Memory B cell (primary cell): Measurements from ENCODE around the gene ZBTB48.

Source experiments
- ATAC-seq: fragments of 150-1000 bp; cut with Tn5 transposase; 2 replicates; pipeline ENCODE4 v1.10.0; 2021; ENCODE audit warnings: low read depth, mild to moderate bottlenecking, moderate library complexity
- DNase-seq, 2 donors: peaks; one replicate each; pipeline ENCODE4 v3.0.0; 2022; ENCODE audit warnings: low spot score in 2 of 2
- H3K27ac Mint-ChIP-seq: one replicate; pipeline ENCODE4 v1.8.0; 2022; ENCODE audit warnings: mild to moderate bottlenecking, moderate library complexity, mixed read lengths
- H3K27me3 Mint-ChIP-seq: one replicate; pipeline ENCODE4 v1.8.0; 2022; ENCODE audit warnings: mixed read lengths
- H3K36me3 Mint-ChIP-seq: one replicate; pipeline ENCODE4 v1.8.0; 2022; ENCODE audit warnings: mild to moderate bottlenecking, mixed read lengths
- H3K4me1 Mint-ChIP-seq: one replicate; pipeline ENCODE4 v1.8.0; 2022; ENCODE audit warnings: mixed read lengths
- H3K4me3 Mint-ChIP-seq: one replicate; pipeline ENCODE4 v1.8.0; 2022; ENCODE audit warnings: mild to moderate bottlenecking, moderate library complexity, mixed read lengths
- H3K9me3 Mint-ChIP-seq: one replicate; pipeline ENCODE4 v1.8.0; 2022; ENCODE audit warnings: mixed read lengths

The ZBTB48 gene

DNA sequence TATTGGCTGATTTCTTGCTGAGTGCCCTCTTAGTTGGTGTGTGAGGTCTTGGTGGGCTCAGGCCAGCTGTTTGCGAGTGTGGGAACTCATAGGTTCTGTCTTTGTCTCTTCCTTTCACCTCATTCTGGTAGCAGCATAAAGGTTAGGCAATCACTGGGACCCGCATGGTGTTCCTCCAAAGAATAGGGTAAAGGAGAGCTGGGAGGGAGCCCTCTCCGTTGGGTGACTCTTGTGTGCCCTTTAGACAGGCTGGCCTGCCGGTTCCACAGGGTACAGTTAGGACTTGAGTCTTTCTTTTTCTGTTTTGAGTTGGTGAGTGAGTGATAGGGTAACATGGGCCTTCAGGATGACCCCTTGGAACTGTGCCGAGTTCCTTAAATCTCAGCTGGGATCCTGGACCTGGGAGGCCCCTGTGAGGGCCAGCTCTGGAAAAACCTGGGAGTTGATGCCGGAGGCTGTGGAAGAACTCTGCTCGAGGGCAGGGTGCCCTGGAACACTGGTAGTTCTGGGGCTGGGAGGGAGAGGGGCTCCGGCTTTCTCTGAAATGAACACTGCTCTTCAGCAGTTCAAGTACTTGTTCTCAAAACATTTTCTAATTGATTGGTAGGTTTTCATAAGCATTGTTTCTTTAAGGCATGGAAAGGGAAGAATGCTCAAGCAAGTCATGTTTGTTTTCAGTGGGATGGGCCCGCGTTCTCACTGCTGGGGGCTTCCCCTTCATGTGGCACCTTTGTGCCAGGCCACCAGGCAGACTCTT, 42.8 kb downstream of the ZBTB48 start:
- Mint-ChIP-seq H3K4me3 (no peak overlapping the region), H3K9me3 (no peaks in the 10 kb centered on the region), H3K27ac (no peak overlapping the region), H3K4me1 (peaks cover 18% of the 10 kb centered on the region), H3K36me3 (peaks cover 6% of the 10 kb centered on the region), H3K27me3 (no peaks in the 10 kb centered on the region)
- DNase-seq: no peak
- ATAC-seq: no peak

DNA sequence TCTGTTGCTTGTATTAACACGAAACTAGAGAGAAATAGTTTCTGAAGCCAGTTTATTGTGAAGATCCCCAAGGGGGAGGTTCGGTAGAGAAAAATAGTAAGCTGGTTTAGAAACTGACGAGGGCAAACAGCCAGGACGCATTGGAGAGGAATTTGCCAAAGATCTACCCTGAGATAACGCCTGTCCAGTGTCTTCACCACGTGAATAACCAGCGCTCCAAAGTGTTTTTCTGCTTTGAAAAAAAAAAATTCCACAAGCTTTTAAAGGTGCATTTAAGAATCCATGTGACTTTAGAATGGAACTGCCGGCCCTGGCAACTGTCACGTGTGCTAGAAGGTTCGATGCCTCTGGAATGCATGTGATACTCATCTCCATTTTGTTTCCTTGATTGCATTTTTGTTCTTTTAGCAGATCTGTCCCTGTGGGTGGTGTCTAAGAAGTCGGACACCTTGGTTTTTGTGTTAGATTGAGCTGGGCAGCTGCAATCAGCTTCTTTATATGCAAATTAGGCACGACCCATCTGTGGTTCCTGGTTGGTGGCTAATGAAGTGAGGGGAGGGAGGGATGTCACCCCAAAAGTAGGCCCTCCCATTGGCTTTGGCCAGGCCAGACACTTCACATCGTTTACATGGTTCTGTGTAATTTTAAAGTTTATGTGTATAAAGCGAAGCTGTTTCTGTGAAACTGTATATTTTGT, 43.6 kb downstream of the ZBTB48 start:
- Mint-ChIP-seq H3K4me3 (no peak overlapping the region), H3K36me3 (peaks cover 7% of the 10 kb centered on the region), H3K9me3 (no peaks in the 10 kb centered on the region), H3K4me1 (peaks cover 22% of the 10 kb centered on the region), H3K27me3 (no peaks in the 10 kb centered on the region), H3K27ac (no peak overlapping the region)
- no peak for DNase-seq
- ATAC-seq: no peak

DNA sequence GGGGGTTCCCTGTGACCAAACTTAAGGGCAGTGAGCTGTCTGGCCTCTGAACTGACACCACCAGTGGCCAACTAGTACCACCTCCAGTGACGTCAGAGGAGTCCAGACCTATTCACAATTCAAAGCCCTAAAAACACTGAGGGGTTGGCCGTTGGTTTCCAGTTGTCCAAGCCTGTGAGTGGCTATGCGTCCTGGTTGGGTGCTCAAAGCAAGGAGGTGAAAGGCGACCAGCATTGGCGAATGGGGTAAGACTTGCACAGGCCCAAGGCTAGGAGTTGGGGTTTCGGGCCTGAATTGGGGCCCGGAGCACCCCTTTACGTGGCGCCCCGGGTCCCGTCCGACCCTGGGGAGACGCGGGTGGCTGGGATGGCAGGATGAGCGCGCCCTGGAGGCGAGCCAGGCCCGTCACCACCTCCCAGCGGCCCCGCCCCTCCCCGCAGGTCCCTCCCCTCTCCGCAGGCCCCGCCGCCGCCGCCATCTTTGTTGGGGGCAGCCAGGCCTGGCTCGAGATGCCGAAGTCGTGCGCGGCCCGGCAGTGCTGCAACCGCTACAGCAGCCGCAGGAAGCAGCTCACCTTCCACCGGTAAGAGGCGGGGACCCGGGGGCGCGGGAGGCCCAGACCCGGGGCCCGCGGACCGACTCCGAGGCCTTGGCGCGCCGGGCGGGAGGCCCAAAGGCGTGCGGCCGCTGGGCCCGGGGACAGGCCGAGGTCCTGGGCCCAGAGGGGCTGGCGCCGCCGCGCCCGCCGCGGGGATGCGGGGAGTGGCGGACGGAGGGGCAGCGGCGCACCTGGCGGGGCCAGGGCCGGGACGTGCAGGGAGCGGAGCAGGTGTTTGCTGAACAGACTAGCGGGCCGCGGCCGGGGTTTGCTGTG, 45.2 kb downstream of the ZBTB48 start, which contains the start of gene THAP3:
Gene THAP3, plus strand, starts transcription at position 159 of the 874 bp plus-strand sequence. Its CDS starts 351 bp downstream, at position 510.
- H3K27ac Mint-ChIP-seq: peak within 1 kb of the TSS; percentile 90
- H3K4me3 Mint-ChIP-seq: peak within 1 kb of the TSS; percentile 93
- DNase-seq (peak; percentile 84 to 90), ATAC-seq (peak; percentile 92)
- peaks cover 11% of the 10 kb centered on the region for H3K36me3 Mint-ChIP-seq
- peaks cover 25% of the 10 kb centered on the region for H3K4me1 Mint-ChIP-seq
- no peaks in the 10 kb centered on the region for H3K9me3 Mint-ChIP-seq
- H3K27me3 Mint-ChIP-seq: no peaks in the 10 kb centered on the region

DNA sequence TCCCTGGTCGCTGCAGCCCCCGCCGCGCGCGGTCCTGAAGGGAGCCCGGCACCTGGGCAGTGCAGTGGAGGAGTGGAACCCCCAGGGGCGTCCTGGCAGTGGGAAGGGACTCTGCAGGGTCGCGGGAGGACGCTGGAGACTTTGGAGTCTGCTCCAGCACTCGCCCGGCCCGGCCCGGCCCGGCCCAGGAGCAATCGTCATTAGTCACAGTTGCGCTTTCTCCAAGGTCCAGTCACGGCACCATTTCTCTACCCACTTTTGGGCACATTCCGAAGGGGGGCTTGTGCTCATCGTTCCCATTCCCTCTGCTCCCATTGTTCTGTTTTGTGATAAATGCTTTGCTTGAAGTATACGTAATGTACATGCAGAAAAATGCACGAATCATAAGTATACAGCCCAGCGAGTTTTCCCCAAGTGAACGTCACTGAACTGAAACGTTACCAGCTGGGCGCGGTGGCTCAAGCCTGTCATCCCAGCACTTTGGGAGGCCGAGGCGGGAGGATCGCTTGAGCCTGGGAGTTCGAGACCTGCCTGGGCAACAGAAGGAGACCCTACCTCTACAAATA, 45.9 kb downstream of the ZBTB48 start:
- Mint-ChIP-seq H3K27ac (peak overlapping the region; percentile 90), H3K4me3 (peak overlapping the region; percentile 93), H3K27me3 (no peaks in the 10 kb centered on the region), H3K4me1 (peaks cover 25% of the 10 kb centered on the region), H3K9me3 (no peaks in the 10 kb centered on the region), H3K36me3 (peaks cover 7% of the 10 kb centered on the region)
- DNase-seq: no peak
- ATAC-seq: peak; percentile 22

DNA sequence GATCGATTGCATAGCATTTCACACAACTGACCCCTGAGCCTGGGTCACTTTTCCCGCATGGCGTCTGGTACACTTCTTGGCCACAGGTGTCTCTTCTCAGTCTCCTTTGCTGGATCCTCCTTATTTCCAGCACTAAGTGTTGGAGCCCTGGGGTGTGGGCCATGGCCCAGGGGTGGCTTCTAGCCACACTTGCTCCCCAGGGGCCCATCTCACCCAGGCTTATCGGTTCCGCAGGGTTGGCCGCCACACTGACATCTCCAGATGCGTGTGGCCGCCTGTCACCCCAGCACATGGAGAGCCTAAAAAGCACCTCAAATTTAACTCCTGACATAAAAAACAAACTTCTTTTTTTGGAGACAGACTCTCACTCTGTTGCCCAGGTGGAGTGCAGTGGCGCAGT, 47.2 kb downstream of the ZBTB48 start:
- Mint-ChIP-seq H3K4me1 (peaks cover 25% of the 10 kb centered on the region), H3K27ac (peak overlapping the region; percentile 68), H3K36me3 (peaks cover 8% of the 10 kb centered on the region), H3K4me3 (peak overlapping the region; percentile 59), H3K9me3 (no peaks in the 10 kb centered on the region), H3K27me3 (no peaks in the 10 kb centered on the region)
- DNase-seq (no peak), ATAC-seq (peak; percentile 30)

DNA sequence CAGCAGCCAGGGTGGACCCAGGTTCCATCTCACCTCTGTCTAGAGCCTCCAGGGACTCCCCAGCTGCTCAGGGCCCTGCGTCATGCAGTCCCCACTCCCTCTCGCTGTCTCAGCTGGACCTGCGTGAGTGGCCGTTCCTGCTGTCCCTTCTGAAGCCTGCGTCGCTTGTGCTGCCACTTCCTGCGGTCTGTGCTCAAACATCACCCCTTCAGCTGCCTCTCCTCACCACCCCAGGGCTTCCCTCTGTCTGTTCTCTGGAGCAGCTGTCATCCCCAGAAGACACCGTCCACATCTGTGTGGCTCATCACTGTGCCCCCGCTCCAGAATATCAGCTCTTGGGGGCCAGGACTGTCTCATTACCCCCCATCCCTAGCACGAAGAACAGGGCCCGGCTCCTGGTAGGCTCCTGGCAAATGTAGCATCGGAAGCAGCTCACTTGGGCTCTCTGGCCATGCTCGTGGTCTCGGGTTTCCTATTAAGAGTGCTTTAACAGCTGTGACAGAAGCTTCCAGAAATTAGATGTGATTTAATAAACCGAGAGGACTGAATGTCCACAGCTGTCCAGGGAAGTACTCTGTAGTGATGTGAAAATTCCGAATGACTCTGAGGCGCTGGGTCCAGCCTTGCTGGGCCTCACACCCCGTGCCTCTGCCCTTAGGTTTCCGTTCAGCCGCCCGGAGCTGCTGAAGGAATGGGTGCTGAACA, 48.2 kb downstream of the ZBTB48 start:
- Mint-ChIP-seq H3K27me3 (no peaks in the 10 kb centered on the region), H3K4me1 (peaks cover 25% of the 10 kb centered on the region), H3K27ac (no peak overlapping the region), H3K36me3 (peaks cover 10% of the 10 kb centered on the region), H3K4me3 (peak overlapping the region; percentile 32), H3K9me3 (no peaks in the 10 kb centered on the region)
- DNase-seq (no peak), ATAC-seq (no peak)

DNA sequence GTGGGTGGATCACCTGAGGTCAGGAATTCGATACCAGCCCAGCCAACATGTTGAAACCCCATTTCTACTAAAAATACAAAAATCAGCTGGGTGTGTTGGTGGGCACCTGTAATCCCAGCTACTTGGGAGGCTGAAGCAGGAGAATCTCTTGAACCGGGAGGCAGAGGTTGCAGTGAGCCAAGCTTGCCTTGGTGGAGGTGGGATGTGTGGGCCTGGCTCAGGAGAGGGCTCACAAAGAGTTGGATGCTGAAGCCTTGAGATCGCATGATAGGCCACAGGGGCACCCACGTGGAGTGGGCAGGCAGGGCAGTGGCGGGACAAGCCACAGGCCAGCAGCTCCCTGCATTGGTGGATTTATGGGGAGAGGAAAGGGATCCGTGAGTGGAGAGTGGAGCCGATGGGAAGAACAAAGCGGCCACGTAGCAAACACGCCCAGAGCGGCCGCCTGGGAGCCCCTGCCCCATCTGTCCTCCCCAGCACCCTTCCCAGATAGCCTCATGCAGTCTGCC, 49.2 kb downstream of the ZBTB48 start:
- Mint-ChIP-seq H3K27ac (no peak overlapping the region), H3K36me3 (peaks cover 14% of the 10 kb centered on the region)

DNA sequence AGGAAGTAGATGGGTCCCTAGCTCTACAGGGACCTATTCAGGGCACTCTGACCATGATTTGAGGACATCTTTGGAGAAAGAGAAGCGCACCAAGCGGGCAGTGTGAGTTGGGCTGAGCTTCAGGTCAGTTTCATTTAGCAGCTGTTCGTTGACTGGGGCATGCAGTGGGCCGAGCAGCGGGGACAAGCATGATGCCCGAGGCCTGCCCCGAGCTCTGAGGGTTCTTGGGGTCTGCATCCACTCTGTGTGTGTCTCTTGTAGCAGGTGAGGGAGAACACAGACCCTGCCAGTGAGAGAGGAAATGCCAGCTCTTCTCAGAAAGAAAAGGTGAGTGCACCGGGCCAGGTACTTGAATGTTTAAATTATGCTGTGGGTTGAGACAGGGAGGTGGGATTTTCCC, 50.2 kb downstream of the ZBTB48 start:
- Mint-ChIP-seq H3K27me3 (no peaks in the 10 kb centered on the region), H3K36me3 (peaks cover 14% of the 10 kb centered on the region), H3K4me1 (peaks cover 22% of the 10 kb centered on the region), H3K4me3 (no peak overlapping the region), H3K9me3 (no peaks in the 10 kb centered on the region), H3K27ac (no peak overlapping the region)
- no peak for DNase-seq
- ATAC-seq: no peak

More for the DNA sequence above, 49.2 kb downstream of the ZBTB48 start:
- peaks cover 22% of the 10 kb centered on the region for H3K4me1 Mint-ChIP-seq
- no peaks in the 10 kb centered on the region for H3K9me3 Mint-ChIP-seq
- H3K27me3 Mint-ChIP-seq: no peaks in the 10 kb centered on the region
- no peak for ATAC-seq
- DNase-seq: no peak
- H3K4me3 Mint-ChIP-seq: no peak overlapping the region

DNA sequence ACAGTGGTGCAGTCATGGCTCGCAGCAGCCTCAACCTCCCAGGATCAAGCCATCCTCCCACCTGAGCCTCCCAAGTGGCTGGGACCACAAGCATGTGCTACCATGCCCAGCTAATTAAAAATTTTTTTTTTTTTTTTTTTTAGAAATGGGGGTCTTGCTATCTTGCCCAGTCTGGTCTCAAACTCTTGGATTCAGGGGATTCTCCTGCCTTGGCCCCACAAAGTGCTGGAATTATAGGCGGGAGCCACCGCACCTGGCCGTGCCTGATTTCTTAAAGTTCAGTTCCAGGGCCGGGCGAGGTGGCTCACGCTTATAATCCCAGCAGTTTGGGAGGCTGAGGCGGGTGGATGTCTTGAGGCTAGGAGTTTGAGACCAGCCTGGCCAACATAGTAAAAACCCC, 51.3 kb downstream of the ZBTB48 start:
- Mint-ChIP-seq H3K4me3 (no peak overlapping the region), H3K27ac (no peak overlapping the region), H3K9me3 (no peaks in the 10 kb centered on the region), H3K36me3 (peaks cover 14% of the 10 kb centered on the region), H3K4me1 (peaks cover 20% of the 10 kb centered on the region), H3K27me3 (no peaks in the 10 kb centered on the region)
- no peak for DNase-seq
- ATAC-seq: no peak

DNA sequence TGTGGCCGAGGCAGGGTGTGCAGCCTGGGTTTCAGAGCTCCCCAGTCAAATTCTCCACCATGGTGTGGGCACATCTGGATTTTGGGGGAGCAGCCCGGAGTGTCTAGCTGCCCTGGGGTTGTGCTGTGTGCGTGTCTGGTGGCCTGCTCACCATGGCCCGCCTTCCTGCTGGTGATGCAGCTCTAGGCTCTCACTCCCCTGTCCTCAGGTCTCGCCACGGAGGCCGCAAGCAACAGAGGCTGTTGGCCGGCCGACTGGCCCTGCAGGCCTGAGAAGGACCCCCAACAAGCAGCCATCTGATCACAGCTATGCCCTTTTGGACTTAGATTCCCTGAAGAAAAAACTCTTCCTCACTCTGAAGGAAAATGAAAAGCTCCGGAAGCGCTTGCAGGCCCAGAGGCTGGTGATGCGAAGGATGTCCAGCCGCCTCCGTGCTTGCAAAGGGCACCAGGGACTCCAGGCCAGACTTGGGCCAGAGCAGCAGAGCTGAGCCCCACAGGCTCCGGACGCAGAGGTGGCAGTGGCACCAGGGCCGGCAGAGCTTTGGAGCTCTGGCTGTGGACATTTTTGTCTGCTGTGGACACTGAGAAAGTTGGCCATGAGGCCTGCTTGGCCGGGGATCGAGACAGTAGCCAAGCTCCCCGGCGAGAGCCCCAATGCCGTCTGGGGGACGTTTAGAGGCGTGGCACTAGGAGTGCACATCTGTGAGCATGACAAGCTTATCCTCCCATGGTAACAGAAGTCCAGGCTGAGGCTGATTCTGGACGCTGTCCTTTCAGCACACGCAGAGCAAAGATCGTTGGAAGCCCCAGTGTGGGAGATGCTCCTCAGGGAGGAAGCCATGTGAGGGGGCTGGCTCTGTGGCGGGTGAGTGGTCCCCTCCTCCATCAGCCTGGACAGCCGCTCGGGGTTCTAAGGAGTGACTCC, 53.1 kb downstream of the ZBTB48 start:
- ATAC-seq (no peak), DNase-seq (no peak)
- Mint-ChIP-seq H3K27me3 (no peaks in the 10 kb centered on the region), H3K4me3 (no peak overlapping the region), H3K27ac (no peak overlapping the region), H3K36me3 (peaks cover 12% of the 10 kb centered on the region), H3K4me1 (peaks cover 4% of the 10 kb centered on the region), H3K9me3 (no peaks in the 10 kb centered on the region)

DNA sequence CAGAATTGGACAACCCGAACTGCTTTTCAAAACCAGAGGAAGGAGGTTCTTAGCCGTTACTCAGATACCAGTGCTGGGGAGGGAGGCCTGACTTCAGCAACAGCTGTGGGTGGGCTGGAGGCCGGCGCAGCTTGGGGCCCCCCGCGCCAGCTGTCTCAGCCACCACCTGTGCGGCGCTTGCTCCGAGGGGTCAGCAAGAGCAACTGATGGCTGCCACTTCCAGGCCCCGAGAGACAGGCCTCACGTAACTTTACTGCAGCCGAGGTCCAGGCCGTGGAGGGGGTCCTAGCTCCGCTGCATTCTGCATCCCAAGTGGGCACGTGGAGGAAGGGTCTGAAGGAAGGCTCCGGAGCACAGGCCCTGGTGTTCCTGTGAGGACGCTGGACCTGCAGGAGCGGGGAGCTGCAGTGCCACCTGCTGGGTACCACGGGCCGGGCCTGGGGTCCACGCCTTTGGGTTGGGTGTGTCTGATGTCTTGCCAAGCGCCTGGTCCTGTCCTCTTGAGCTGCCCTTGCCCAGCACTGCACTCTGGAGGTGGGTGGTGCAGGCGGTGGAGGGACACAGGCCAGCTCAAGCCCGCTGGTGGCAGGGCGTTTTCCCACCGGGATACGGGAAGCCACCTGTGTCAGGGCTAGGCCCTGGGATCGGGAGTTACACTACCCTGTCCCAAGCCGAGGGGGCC, 54.7 kb downstream of the ZBTB48 start:
- ATAC-seq (peak; percentile 53), DNase-seq (no peak)
- H3K27ac Mint-ChIP-seq: no peak overlapping the region
- peaks cover 12% of the 10 kb centered on the region for H3K36me3 Mint-ChIP-seq
- H3K4me1 Mint-ChIP-seq: peaks cover under 1% of the 10 kb centered on the region
- no peaks in the 10 kb centered on the region for H3K9me3 Mint-ChIP-seq
- no peaks in the 10 kb centered on the region for H3K27me3 Mint-ChIP-seq
- H3K4me3 Mint-ChIP-seq: no peak overlapping the region
